Neural progenitor cell (in vitro differentiated cells): ENCODE results near the gene TACR2.

ENCODE experiments used
- EZH2 ChIP-seq: fragments of 200-600 bp; sonication (generic); IDR thresholded peaks from 2 replicates; pipeline ENCODE4 v1.6.1; 2017; ENCODE audit warnings: antibody characterized with exemption, mild to moderate bottlenecking, moderate library complexity
- EZH2phosphoT487 ChIP-seq: fragments of 200-600 bp; sonication (generic); IDR thresholded peaks from 2 replicates; pipeline ENCODE4 v1.6.1; 2017; ENCODE audit warnings: antibody characterized with exemption
- TF ChIP-seq, protein P1 (sequence below): fragments of 200-600 bp; sonication (generic); IDR thresholded peaks from 2 replicates; pipeline ENCODE4 v1.5.1; 2017; ENCODE audit warnings: antibody characterized with exemption, mild to moderate bottlenecking

DNA sequence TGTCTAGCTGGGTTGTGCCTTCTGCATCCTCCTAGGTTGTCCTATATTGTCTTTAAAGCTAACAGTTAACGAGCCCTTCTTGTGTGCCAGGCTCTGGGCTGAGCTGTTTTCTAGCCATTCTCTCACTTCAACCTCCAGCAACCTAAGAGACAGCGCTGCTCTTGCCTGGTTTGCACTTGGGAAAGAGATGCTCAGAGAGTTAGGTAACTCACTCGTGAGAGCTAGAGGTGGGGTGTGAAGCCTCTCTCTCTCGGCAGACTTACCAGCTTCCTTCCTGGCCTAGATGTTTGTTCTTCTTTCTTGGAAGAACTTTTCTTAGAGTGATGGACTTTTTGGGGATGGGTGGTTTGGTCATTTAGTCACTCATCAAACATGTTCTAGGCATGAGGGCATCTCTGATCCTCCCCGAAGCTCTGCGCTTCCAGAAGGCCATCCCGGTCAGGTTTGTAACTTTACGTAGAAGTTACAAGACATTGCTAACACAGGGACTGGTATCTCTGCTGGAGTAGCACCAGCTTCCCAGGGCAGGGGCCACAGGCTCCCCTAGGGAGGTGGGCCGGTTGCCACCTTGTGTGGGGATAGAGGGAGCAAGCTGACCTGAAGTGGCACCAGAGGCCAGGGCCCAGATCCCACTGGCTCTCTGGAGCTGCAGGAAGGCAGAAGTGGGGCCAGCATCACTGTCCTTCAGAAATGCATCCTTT is 48.9 kb upstream of the TACR2 start:
- TF ChIP-seq, protein P1, sequence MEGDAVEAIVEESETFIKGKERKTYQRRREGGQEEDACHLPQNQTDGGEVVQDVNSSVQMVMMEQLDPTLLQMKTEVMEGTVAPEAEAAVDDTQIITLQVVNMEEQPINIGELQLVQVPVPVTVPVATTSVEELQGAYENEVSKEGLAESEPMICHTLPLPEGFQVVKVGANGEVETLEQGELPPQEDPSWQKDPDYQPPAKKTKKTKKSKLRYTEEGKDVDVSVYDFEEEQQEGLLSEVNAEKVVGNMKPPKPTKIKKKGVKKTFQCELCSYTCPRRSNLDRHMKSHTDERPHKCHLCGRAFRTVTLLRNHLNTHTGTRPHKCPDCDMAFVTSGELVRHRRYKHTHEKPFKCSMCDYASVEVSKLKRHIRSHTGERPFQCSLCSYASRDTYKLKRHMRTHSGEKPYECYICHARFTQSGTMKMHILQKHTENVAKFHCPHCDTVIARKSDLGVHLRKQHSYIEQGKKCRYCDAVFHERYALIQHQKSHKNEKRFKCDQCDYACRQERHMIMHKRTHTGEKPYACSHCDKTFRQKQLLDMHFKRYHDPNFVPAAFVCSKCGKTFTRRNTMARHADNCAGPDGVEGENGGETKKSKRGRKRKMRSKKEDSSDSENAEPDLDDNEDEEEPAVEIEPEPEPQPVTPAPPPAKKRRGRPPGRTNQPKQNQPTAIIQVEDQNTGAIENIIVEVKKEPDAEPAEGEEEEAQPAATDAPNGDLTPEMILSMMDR, result no peak
- TF ChIP-seq EZH2phosphoT487 (no peak), EZH2 (no peak)
